Heart left ventricle (tissue), 13 donors: ENCODE measurements around the gene DGKE.

Experiments used
- POLR2A ChIP-seq, 2 donors: fragments of 450-650 bp; IDR thresholded peaks; one replicate each; pipeline ENCODE4 v1.6.1; 2017; ENCODE audit warnings: antibody characterized with exemption in 2 of 2, mild to moderate bottlenecking in 2 of 2, moderate library complexity in 2 of 2
- TF ChIP-seq, protein P1 (sequence below), 12 donors: fragments of 200-600 bp; sonication (generic) in 4 of 12; IDR thresholded peaks; one replicate each; pipeline versions ENCODE4 v1.5.0 to v1.8.0; 2018 to 2022; ENCODE audit warnings: antibody characterized with exemption in 12 of 12, mild to moderate bottlenecking in 5 of 12
- donor health status: ischemic (EF 13 %, LVEDD 7.1; RV severe dilation, severe dysfunction).
- donor health status: DM: no; HTN: yes; CAD: no.
- donor health status: DM: no; HTN: no; CAD: no.
- donor health status: ischemic (EF 25% LVEDD 6.9; RV normal size, moderate dysfunction).
- donor health status: ischemic (EF 25% LVEDD 5.7; RV mildly dilated, moderate dysfunction).
- donor health status: ischemic (EF 35%, LVEDD 5.7; RV mildly dilated, moderate dysfunction).
- donor health status: nonischemic (EF 11% LVEDD 7.7; RV severe dilation, severe dysfunction).
- donor health status: DM: yes; HTN: yes; CAD: no.
- donor health status: PGD.
- donor health status: ischemic (EF 29% LVEDD 5.4; RV normal size, mild dysfunction).
- donor health status: nonischemic (EF 23%, LVEDD 6.1; RV moderate dilation, normal function).

DNA sequence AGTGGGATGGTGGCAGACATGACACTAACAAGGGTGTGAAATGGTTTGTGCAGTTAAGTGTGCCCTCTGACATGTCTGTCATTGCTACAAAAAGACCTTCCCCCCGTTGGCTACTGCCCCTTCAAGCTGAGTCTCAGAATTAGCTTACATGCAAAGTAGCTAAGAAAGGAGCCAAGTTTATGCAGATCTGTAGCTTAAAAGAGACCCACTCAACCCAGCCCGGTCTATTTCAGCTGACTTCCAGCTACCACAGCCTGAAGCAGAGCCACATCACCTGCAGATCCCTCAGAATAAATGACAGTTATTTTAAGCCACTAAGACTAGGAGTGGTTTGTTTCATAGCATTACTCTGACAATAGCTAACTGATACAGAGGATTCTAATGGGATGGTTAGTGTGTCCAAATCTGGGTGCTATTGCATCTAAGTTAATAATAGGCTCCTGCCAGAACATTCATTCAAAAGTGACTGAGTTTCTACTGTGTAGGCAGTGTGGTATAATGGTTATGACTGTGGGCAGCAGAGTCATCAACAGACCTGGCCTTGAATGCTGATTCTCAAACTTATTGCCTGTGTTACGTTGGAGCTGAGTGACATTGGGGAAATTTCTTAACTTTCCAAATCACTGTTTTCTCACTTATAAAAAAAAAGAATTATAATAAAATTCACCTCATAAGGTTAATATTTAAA is 12.0 kb upstream of the DGKE start:
- TF ChIP-seq, protein P1, sequence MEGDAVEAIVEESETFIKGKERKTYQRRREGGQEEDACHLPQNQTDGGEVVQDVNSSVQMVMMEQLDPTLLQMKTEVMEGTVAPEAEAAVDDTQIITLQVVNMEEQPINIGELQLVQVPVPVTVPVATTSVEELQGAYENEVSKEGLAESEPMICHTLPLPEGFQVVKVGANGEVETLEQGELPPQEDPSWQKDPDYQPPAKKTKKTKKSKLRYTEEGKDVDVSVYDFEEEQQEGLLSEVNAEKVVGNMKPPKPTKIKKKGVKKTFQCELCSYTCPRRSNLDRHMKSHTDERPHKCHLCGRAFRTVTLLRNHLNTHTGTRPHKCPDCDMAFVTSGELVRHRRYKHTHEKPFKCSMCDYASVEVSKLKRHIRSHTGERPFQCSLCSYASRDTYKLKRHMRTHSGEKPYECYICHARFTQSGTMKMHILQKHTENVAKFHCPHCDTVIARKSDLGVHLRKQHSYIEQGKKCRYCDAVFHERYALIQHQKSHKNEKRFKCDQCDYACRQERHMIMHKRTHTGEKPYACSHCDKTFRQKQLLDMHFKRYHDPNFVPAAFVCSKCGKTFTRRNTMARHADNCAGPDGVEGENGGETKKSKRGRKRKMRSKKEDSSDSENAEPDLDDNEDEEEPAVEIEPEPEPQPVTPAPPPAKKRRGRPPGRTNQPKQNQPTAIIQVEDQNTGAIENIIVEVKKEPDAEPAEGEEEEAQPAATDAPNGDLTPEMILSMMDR (IDR thresholded peaks at IDR 0.05) = no peak
- no peak for TF ChIP-seq POLR2A (IDR thresholded peaks at IDR 0.05)
